ENCODE results near the gene GRM5.
"Not testable (repeated sequence)": the region's sequence is repeated elsewhere in the genome, so short reads cannot be mapped to it uniquely, and the experiment has no call there.

Gene GRM5

GRCh38 chr11:88961621-88962020 is 104.2 kb downstream of the GRM5 start:
- not testable (repeated sequence) for DNase-seq

GRCh38 chr11:88959857-88960256 is 105.9 kb downstream of the GRM5 start:
- not testable (repeated sequence) for DNase-seq

DNA sequence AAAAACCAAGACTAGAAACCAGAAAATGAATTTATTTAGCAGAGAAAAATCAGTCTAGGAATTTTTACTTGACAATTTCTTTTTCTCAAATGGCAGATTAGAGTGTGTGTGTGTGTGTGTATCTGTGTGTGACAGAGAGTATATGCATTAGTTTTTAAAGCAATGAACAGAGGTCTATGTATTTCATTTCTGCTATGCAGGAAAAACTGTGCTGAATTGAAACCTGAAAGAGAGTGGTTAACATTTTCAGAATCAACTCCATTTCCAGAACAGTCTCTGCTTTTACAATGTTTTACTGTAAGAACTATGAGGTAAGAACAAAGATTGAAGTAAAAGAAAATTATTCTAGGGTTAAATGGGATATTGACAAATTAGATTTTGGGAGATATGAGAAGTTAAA is 114.8 kb downstream of the GRM5 start:
- no peak for DNase-seq

GRCh38 chr11:88948908-88949307 is 116.9 kb downstream of the GRM5 start:
- not testable (repeated sequence) for DNase-seq

- DNase-seq: not testable (repeated sequence)
Measured at GRCh38 chr11:88947843-88948572, 117.8 kb downstream of the GRM5 start.

DNA sequence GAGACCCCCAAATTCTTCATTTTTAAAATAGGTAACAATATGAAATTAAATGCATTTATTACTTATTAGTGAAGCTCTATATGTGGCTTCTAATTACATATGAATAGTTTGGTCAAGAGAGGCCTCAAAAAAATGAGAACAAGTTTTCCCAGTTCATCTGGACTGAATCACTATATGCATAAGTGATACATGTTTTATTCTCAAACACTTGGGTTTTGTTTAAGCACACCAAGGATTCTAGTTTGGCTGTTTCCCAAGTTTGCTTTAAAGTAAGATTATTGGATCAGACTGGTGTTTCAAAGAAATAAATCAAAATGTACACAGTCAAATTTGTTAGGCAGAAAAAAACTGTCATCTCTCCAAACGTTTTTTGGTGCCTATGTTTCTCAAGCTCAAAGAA is 136.1 kb downstream of the GRM5 start:
- DNase-seq: not testable (repeated sequence)

DNA sequence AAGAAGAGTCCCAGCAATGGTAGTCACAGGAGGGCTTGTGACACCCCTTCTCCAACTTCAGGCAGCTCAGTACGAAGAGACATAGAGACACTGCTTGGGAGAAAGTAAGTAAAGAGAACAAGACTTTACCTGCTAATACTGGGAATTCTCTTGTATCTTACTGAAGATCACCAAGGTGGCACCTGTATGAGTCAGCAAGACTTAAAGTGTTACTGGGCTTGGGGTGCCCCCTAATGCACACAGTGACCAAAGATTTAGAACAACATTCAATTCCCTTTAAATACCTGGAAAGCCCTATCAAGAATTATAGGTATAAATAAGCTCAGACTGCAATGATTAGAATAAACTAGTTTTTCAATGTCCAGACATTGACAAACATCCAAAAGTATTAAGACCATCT is 148.7 kb downstream of the GRM5 start:
- not testable (repeated sequence) for DNase-seq

- no peak for DNase-seq
Measured at GRCh38 chr11:88909500-88909899, 156.3 kb downstream of the GRM5 start.

DNA sequence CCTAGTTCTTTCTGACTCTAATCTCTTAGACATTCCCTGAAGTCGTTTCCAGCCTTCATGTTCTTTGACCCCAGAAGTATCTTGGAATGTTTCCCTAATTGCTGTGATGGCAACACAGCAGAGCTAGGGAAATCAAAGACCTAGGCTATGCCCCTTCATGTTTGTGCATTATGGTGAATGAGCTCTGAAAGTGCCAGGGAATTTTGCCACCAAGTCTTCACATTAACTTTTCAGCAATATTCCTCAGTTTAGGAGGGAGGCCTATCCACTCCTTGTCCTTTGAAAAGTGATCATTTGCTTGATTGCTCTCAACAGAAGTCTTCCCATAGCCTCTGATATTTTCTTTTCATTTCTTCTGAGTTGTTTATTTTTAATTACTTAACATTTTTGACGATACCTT is 164.3 kb downstream of the GRM5 start:
- not testable (repeated sequence) for DNase-seq

GRCh38 chr11:88888855-88889254 is 176.9 kb downstream of the GRM5 start:
- not testable (repeated sequence) for DNase-seq

DNA sequence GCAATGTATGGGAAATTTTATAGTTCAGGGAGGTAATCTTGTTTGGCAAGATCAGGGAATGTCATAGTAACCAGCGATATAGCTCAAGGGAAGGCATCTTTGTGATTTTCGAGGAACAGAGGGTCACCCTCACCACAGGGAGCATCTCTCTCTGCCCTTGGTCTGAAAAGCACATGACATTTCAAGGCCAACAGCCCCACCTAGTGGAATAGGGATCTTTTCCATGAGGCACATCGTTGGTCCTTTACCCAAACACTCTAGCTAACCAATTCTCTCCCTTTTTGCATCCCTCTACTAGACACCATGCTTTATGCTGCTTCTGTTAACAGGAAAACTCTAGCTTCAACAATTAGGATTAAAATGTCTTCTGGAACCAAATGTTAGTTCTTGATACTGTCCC is 179.0 kb downstream of the GRM5 start:
- no peak for DNase-seq

DNA sequence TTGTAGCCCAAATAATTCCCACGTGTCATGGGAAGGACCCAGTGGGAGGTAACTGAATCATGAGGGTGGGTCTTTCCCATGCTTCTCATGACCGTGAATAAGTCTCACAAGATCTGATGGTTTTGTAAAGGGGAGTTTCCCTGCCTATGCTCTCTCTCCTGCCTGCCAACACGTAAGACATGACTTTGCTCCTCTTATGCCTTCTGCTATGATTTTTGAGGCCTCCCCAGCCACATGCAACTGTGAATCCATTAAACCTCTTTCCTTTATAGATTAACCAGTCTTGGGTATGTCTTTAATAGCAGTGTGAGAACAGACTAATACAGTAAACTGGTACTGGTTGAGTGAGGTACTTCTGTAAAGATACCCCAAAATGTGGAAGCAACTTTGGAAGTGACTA is 183.0 kb downstream of the GRM5 start:
- DNase-seq: not testable (repeated sequence)

- DNase-seq: no peak
Measured at GRCh38 chr11:88861618-88862017, 204.2 kb downstream of the GRM5 start.

DNA sequence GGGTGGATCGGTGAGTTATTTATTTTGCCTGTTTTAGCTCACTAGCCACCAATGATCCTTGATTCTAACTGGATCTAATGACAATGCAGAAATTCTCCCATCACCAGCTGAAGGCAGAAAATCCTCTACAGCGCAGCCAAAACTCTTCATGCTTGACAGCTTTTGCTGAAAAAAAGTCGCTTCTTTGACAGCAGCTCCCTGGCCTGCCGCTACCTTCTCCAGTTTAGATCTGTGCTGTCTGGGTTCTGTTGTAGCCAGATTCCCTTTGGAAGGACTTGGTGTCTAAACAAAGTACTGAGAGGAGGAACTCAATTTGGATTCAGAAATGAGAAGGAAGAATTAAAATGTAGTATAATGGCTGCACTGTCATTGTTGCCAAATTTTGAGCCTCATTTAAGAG is 205.4 kb downstream of the GRM5 start:
- DNase-seq: not testable (repeated sequence)

GRCh38 chr11:88853963-88854362 is 211.8 kb downstream of the GRM5 start:
- DNase-seq: not testable (repeated sequence)

DNA sequence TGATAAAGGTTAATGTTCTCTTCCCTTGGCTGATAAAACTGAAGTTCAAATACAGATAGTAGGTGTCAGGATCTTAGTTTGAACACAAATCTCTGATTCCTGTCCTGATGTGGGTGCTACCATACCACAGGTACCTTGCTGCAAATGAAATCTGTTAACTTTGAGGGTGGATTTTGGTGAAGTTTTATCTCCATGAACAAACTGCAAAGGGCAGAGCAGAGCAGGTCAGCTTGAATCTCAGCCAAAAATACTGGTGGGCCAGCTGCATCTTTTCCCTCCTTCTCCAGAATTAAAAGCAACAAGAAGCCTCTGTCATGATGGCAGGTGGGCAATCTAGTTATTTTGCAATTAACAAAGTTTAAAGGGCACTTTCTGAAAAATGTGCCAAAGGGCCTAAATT is 214.2 kb downstream of the GRM5 start:
- not testable (repeated sequence) for DNase-seq

- DNase-seq: not testable (repeated sequence)
Measured at GRCh38 chr11:88849773-88850172, 216.0 kb downstream of the GRM5 start.

DNA sequence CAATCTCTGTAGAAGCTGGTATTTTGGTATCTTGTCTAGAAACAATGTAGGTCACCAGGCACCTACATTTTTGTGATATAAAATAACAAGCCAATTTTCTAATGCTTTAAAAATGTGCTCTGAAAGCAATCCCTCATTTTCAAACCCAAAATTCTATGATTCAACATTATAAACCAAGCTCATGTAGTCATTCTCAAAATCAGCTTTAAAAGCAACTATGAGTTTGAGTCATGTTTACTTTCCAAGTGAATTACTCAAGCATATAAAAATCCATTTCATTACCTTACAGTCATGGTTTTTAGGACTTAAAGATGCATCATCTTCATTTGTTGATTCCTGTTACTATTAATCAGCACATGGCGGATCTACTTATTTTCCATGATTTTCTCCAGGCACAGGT is 216.4 kb downstream of the GRM5 start:
- no peak for DNase-seq

DNA sequence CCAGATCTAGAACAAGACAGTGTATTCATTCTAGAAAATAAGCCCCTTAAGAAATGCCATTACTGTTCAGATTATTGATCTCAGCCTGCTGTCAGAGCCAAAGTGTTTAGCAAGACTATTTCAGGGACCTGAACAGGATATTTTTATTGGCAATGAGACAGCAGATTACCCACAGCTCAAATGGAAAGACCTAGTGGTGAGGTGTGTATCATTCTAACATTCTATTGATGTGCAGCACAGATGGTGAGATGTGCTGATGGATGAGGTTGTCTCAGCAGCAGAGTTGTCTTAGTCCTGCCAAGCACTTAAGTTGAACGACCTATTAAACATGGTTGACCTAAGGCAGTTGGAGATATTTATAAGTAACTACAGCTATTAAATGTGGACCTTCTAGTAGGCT is 219.5 kb downstream of the GRM5 start:
- not testable (repeated sequence) for DNase-seq

DNA sequence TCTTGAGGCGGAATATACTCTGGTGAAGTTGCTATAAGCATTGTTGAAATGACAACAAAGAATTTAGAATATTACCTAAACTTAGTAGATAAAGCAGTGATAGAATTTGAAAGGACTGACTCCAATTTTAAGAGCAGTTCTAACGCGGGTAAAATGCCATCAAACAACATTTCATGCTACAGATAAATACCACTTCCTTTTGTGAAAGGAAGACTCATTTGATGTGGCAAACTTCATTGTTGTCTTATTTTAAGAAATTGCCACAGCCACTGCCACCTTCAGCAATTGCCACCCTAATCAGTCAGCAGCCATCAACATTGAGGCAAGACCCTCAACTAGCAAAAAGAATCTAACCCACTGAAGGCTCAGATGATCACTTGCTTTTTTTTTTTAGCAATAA is 220.8 kb downstream of the GRM5 start:
- DNase-seq: not testable (repeated sequence)

GRCh38 chr11:88843766-88844426 is 221.9 kb downstream of the GRM5 start:
- DNase-seq: not testable (repeated sequence)

DNA sequence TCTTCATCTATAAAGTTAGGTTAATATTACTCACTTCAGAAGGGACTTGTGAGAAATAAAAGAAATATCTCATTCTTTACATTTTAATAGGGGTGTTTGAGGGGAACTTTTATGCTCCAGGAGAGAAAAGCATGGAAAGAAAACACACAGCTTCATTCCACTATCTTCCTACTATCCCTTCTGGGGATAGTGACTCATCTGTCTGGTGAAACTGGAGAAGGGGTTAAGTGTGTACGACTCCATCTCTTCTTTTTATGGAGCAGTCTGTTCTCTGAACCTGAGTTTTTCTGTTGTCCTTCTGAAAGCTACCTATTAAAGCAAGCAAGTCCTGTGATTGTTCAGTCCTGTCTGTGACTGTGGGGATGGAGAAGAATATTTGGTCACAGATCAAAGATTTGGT is 227.6 kb downstream of the GRM5 start:
- DNase-seq: not testable (repeated sequence)

GRCh38 chr11:88835709-88836108 is 230.1 kb downstream of the GRM5 start:
- not testable (repeated sequence) for DNase-seq

GRCh38 chr11:88831303-88831890 is 234.4 kb downstream of the GRM5 start:
- no peak for DNase-seq

Measured in NCI-H524 treated with DMSO at 0.1 percent for 48 hours (cell line).